T-cell (primary cell): Measurements from ENCODE around the gene GALNS. TPM values are rescaled to one million over a fixed set of nuclear protein-coding genes. Genes with fewer than 3 reads are reported as not detected.
A peak's percentile ranks its signal among the peaks of the same experiment; 100 is the strongest.

ENCODE experiments used
- ATAC-seq, 4 experiments: fragments of 200-7000 bp in 3 of 4; fragments of 150-1000 bp in 1 of 4; cut with Tn5 transposase; replicated peaks in 1 of 4; 1 replicate in 3 of 4; 2 replicates in 1 of 4; pipeline ENCODE4 v1.10.0; 2021; ENCODE audit warnings: moderate library complexity in 3 of 4, mild to moderate bottlenecking in 2 of 4, moderate number of reproducible peaks in 1 of 4
- CTCF ChIA-PET, 2 donors: fragments of 300-600 bp; sonication (Branson Sonifier 250); formaldehyde crosslinking; loops; one replicate each; lab custom pipeline; 2022; ENCODE audit warnings: antibody characterized with exemption in 2 of 2; lab: Charles Lee
- POLR2A ChIA-PET, 2 donors: fragments of 300-600 bp; sonication (Branson Sonifier 250); formaldehyde crosslinking; loops; one replicate each; lab custom pipeline; 2022; ENCODE audit warnings: antibody characterized with exemption in 2 of 2; lab: Charles Lee
- DNase-seq, 35 experiments: peaks; one replicate each; pipeline versions ENCODE4 v3.0.0 to v3.0.0-alpha.2; 2013 to 2023
- H3K27ac ChIP-seq: one replicate; pipeline ENCODE4 v1.5.1; 2013; ENCODE audit warnings: low read length
- H3K27me3 ChIP-seq, 2 experiments: replicated peaks in 1 of 2; 1 replicate in 1 of 2; 2 replicates in 1 of 2; pipeline versions ENCODE4 v1.6.1 to v1.7.0; 2013; ENCODE audit warnings: low read length in 1 of 2, mixed read lengths in 1 of 2; ENCODE audit not compliant: control insufficient read depth in 2 of 2, insufficient read depth in 2 of 2; ENCODE audit errors: extremely low read depth in 1 of 2
- H3K36me3 ChIP-seq, 2 donors: 1 replicate in 1 of 2; 2 replicates in 1 of 2; pipeline versions ENCODE4 v1.6.1 to v1.7.0; 2013; ENCODE audit warnings: low read length in 1 of 2; ENCODE audit not compliant: control insufficient read depth in 2 of 2, insufficient read depth in 1 of 2; ENCODE audit errors: extremely low read depth in 1 of 2
- H3K4me1 ChIP-seq, 2 experiments: 1 replicate in 1 of 2; 2 replicates in 1 of 2; pipeline versions ENCODE4 v1.6.1 to v1.7.0; 2013; ENCODE audit warnings: low read length in 2 of 2, mixed read lengths in 1 of 2; ENCODE audit not compliant: insufficient read depth in 2 of 2, control insufficient read depth in 1 of 2; ENCODE audit errors: extremely low read depth in 1 of 2
- H3K4me3 ChIP-seq, 2 donors: 1 replicate in 1 of 2; 2 replicates in 1 of 2; pipeline versions ENCODE4 v1.5.1 to v1.7.0; 2013; ENCODE audit warnings: mild to moderate bottlenecking in 2 of 2, low read length in 1 of 2, moderate library complexity in 1 of 2; ENCODE audit not compliant: control insufficient read depth in 1 of 2; ENCODE audit errors: extremely low read depth in 1 of 2
- H3K9me3 ChIP-seq: 2 replicates; pipeline ENCODE4 v1.7.0; 2013
- H3K27ac Mint-ChIP-seq, 2 donors: one replicate each; pipeline ENCODE4 v1.8.0; 2020 to 2021; ENCODE audit warnings: mild to moderate bottlenecking in 2 of 2, mixed read lengths in 2 of 2
- H3K27me3 Mint-ChIP-seq, 2 donors: one replicate each; pipeline ENCODE4 v1.8.0; 2021 to 2022; ENCODE audit warnings: mixed read lengths in 2 of 2
- H3K36me3 Mint-ChIP-seq: one replicate; pipeline ENCODE4 v1.8.0; 2021; ENCODE audit warnings: mixed read lengths
- H3K4me1 Mint-ChIP-seq, 3 donors: one replicate each; pipeline ENCODE4 v1.8.0; 2020 to 2022; ENCODE audit warnings: mixed read lengths in 3 of 3, mild to moderate bottlenecking in 1 of 3
- H3K4me3 Mint-ChIP-seq, 3 donors: one replicate each; pipeline ENCODE4 v1.8.0; 2020 to 2022; ENCODE audit warnings: mild to moderate bottlenecking in 3 of 3, mixed read lengths in 3 of 3, moderate library complexity in 3 of 3
- H3K9me3 Mint-ChIP-seq, 3 donors: one replicate each; pipeline ENCODE4 v1.8.0; 2020 to 2022; ENCODE audit warnings: mixed read lengths in 3 of 3
- WGBS: methylation state at CpG from one replicate; pipeline ENCODE4 v1.1.5; 2013; ENCODE audit warnings: missing lambda C conversion rate; ENCODE audit not compliant: insufficient coverage; 5-methylcytosine and 5-hydroxymethylcytosine counted together
- total RNA-seq, 35 experiments: library from RNA in 6 of 35; stranded (reverse) in 6 of 35; fragments of 120-200 nt in 1 of 35; gene quantifications; one replicate each; pipeline versions ENCODE4 v1.2.1 to v1.2.4 and lab custom pipeline; 2013 to 2026

Gene GALNS
- total RNA-seq (10 to 100 TPM; 47.6 to 68.4 (median 58.4) TPM), total RNA-seq (lab: John Stamatoyannopoulos, UW) (12.1 to 48.2 (median 27.9) reads per million in 29 experiments)
- total RNA-seq (2013): 19.3 TPM

- CTCF ChIA-PET: interaction anchor here in 1 of 2 donors (0.6 to 1.3 kb wide), 4 partner anchors 13 to 357 kb away, joined by 3 to 6 read pairs (median 4); no protein-coding TSS in a partner anchor
- H3K4me1 ChIP-seq: peaks cover 12 to 38% of the 10 kb centered on the region in 2 experiments
- peaks cover 4 to 36% of the 10 kb centered on the region in 2 donors for H3K36me3 ChIP-seq
- H3K27ac Mint-ChIP-seq: peak within 1 kb of the TSS; percentile 90 to 97
- DNase-seq: peak; percentile 93 to 99 (median 97)
- no peaks in the 10 kb centered on the region for H3K27me3 Mint-ChIP-seq
- H3K4me3 ChIP-seq: peak within 1 kb of the TSS; percentile 98 to 100
- no peaks in the 10 kb centered on the region for H3K9me3 ChIP-seq
- peaks cover 36 to 39% (median 37%) of the 10 kb centered on the region in 3 donors for H3K4me1 Mint-ChIP-seq
- 1% methylated on average over 84 of the region's 87 CpGs for WGBS
- peak within 1 kb of the TSS; percentile 68 for H3K27ac ChIP-seq
- H3K27me3 ChIP-seq: no peaks in the 10 kb centered on the region
- POLR2A ChIA-PET: interaction anchor here in 1 of 2 donors (1.0 kb wide), 1 partner anchor 47 kb away, joined by 3 read pairs; no protein-coding TSS in a partner anchor
- H3K9me3 Mint-ChIP-seq: no peaks in the 10 kb centered on the region
- H3K36me3 Mint-ChIP-seq: peaks cover 8% of the 10 kb centered on the region
- ATAC-seq: peak; percentile 89 to 94 (median 92)
- peak within 1 kb of the TSS; percentile 95 to 97 (median 97) for H3K4me3 Mint-ChIP-seq
Measured at GRCh38 chr16:88856828-88857727, at the start of gene GALNS, which contains the start of gene TRAPPC2L. Gene GALNS (minus strand): TSS chr16:88856947. CDS start chr16:88856877, 70 bp downstream. Gene TRAPPC2L (plus strand): TSS chr16:88857127. CDS start chr16:88857151, 24 bp downstream.

- CTCF ChIA-PET: no interaction called here
- Mint-ChIP-seq H3K4me3 (no peak overlapping the region), H3K4me1 (no peaks in the 10 kb centered on the region), H3K27me3 (no peaks in the 10 kb centered on the region), H3K9me3 (no peaks in the 10 kb centered on the region), H3K27ac (no peak overlapping the region), H3K36me3 (no peaks in the 10 kb centered on the region)
- H3K27me3 ChIP-seq: peaks cover 0 to 18% of the 10 kb centered on the region in 2 experiments
- H3K36me3 ChIP-seq: no peaks in the 10 kb centered on the region
- no peak for DNase-seq
- POLR2A ChIA-PET: no interaction called here
- H3K4me1 ChIP-seq: no peaks in the 10 kb centered on the region
- H3K27ac ChIP-seq: no peak overlapping the region
- H3K9me3 ChIP-seq: no peaks in the 10 kb centered on the region
- ATAC-seq: no peak
- no peak overlapping the region for H3K4me3 ChIP-seq
- 69% methylated on average over 10 of the region's 16 CpGs for WGBS
Measured at GRCh38 chr16:88906020-88906419, 49.3 kb upstream of the GALNS start.

- H3K36me3 ChIP-seq: no peaks in the 10 kb centered on the region
- H3K4me1 ChIP-seq: no peaks in the 10 kb centered on the region
- no peaks in the 10 kb centered on the region for H3K9me3 ChIP-seq
- no peaks in the 10 kb centered on the region for H3K27me3 Mint-ChIP-seq
- no peaks in the 10 kb centered on the region for H3K9me3 Mint-ChIP-seq
- no peak overlapping the region for H3K4me3 ChIP-seq
- H3K4me3 Mint-ChIP-seq: no peak overlapping the region
- peak in 2 of 35 experiments; percentile 9 to 21 for DNase-seq
- no peaks in the 10 kb centered on the region for H3K36me3 Mint-ChIP-seq
- POLR2A ChIA-PET: no interaction called here
- H3K27me3 ChIP-seq: peaks cover 0 to 19% of the 10 kb centered on the region in 2 experiments
- CTCF ChIA-PET: no interaction called here
- no peak overlapping the region for H3K27ac Mint-ChIP-seq
- WGBS: 67% methylated on average over 3 of the region's 13 CpGs
- no peaks in the 10 kb centered on the region for H3K4me1 Mint-ChIP-seq
- ATAC-seq: no peak
- H3K27ac ChIP-seq: no peak overlapping the region
Measured at GRCh38 chr16:88905563-88905962, 48.8 kb upstream of the GALNS start.

- H3K9me3 Mint-ChIP-seq: no peaks in the 10 kb centered on the region
- CTCF ChIA-PET: interaction anchor here in 1 of 2 donors (0.5 kb wide), 1 partner anchor 1072 kb away, joined by 5 read pairs; no protein-coding TSS in a partner anchor
- Histone ChIP-seq H3K4me3 (no peak overlapping the region), H3K27me3 (peaks cover 0 to 20% of the 10 kb centered on the region in 2 experiments), H3K9me3 (no peaks in the 10 kb centered on the region), H3K36me3 (no peaks in the 10 kb centered on the region), H3K27ac (no peak overlapping the region), H3K4me1 (no peaks in the 10 kb centered on the region)
- DNase-seq (no peak), ATAC-seq (no peak)
- H3K4me1 Mint-ChIP-seq: no peaks in the 10 kb centered on the region
- no peaks in the 10 kb centered on the region for H3K36me3 Mint-ChIP-seq
- H3K27ac Mint-ChIP-seq: no peak overlapping the region
- 91% methylated on average over 13 of the region's 21 CpGs for WGBS
- POLR2A ChIA-PET: no interaction called here
- no peak overlapping the region for H3K4me3 Mint-ChIP-seq
- H3K27me3 Mint-ChIP-seq: no peaks in the 10 kb centered on the region
Measured at GRCh38 chr16:88904676-88905365, 48.1 kb upstream of the GALNS start.

- CTCF ChIA-PET: no interaction called here
- Mint-ChIP-seq H3K27ac (no peak overlapping the region), H3K9me3 (no peaks in the 10 kb centered on the region), H3K27me3 (no peaks in the 10 kb centered on the region), H3K4me1 (no peaks in the 10 kb centered on the region), H3K36me3 (no peaks in the 10 kb centered on the region), H3K4me3 (no peak overlapping the region)
- WGBS: 90% methylated on average over 11 of the region's 14 CpGs
- DNase-seq: no peak
- no peak for ATAC-seq
- Histone ChIP-seq H3K27ac (no peak overlapping the region), H3K27me3 (peaks cover 0 to 20% of the 10 kb centered on the region in 2 experiments), H3K36me3 (no peaks in the 10 kb centered on the region), H3K9me3 (no peaks in the 10 kb centered on the region), H3K4me1 (no peaks in the 10 kb centered on the region), H3K4me3 (no peak overlapping the region)
- POLR2A ChIA-PET: no interaction called here
Measured at GRCh38 chr16:88903267-88903666, 46.5 kb upstream of the GALNS start.

GRCh38 chr16:88902744-88903143, 46.0 kb upstream of the GALNS start:
- no peak overlapping the region for H3K27ac ChIP-seq
- CTCF ChIA-PET: no interaction called here
- ATAC-seq: no peak
- no peaks in the 10 kb centered on the region for H3K4me1 Mint-ChIP-seq
- no peaks in the 10 kb centered on the region for H3K36me3 Mint-ChIP-seq
- no peak overlapping the region for H3K27ac Mint-ChIP-seq
- H3K4me1 ChIP-seq: no peaks in the 10 kb centered on the region
- POLR2A ChIA-PET: no interaction called here
- no peaks in the 10 kb centered on the region for H3K9me3 Mint-ChIP-seq
- peaks cover 0 to 22% of the 10 kb centered on the region in 2 experiments for H3K27me3 ChIP-seq
- H3K9me3 ChIP-seq: no peaks in the 10 kb centered on the region
- H3K36me3 ChIP-seq: no peaks in the 10 kb centered on the region
- no peak overlapping the region for H3K4me3 ChIP-seq
- H3K27me3 Mint-ChIP-seq: no peaks in the 10 kb centered on the region
- DNase-seq: no peak
- no peak overlapping the region for H3K4me3 Mint-ChIP-seq
- WGBS: 53% methylated on average over 15 of the region's 16 CpGs
